Cardiac fibroblast (primary cell): ENCODE results near the gene ZNF200.
A peak's percentile ranks its signal among the peaks of the same experiment; 100 is the strongest.
"Not testable (repeated sequence)": the region's sequence is repeated elsewhere in the genome, so short reads cannot be mapped to it uniquely, and the experiment has no call there.

Source experiments
- DNase-seq, 2 donors: peaks; one replicate each; pipeline versions ENCODE4 v3.0.0 to v3.0.0-alpha.2; 2010; ENCODE audit warnings: low read depth in 2 of 2
- H3K4me3 ChIP-seq, 2 donors: replicated peaks in 1 of 2; 1 replicate in 1 of 2; 2 replicates in 1 of 2; pipeline ENCODE4 v1.5.1; 2011; ENCODE audit warnings: low read depth in 2 of 2, low read length in 2 of 2, mild to moderate bottlenecking in 2 of 2, moderate library complexity in 1 of 2
- TF ChIP-seq, protein P1 (sequence below): IDR thresholded peaks from one replicate; pipeline ENCODE4 v1.5.1; 2011; ENCODE audit warnings: low read depth, mild to moderate bottlenecking, low read length, inconsistent platforms

The ZNF200 gene

DNA sequence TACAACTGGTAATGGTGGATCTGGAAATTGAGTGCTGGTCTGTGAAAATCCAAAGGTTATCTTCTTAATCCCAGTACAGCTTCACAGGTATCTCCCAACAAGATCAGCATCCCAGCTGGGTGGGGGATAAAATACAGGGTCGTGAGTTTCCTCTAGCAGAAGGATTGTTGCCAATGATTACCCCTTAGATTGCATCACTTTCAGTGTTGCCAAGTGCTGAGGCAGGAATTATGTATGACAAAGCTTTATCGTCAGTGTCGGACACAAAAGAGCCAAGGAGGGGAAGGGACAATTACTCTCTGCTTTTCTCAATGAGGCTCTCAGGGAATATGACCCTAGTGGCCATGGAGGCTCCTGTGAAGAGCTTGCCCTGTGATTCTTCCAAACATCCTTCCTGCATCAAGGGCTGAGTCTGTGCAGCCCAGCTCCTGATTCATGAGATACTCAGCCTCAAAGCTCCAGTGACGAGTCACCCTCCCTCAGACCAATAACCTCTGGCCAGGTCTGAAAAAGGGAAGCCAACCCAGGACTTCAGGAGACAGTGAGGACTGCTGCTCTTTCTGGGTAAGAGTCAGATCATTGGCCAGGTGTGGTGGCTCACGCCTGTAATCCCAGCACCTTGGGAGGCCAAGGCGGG lies 31.9 kb downstream of the ZNF200 start:
- no peak overlapping the region for H3K4me3 ChIP-seq
- DNase-seq, result no peak
- TF ChIP-seq, protein P1, sequence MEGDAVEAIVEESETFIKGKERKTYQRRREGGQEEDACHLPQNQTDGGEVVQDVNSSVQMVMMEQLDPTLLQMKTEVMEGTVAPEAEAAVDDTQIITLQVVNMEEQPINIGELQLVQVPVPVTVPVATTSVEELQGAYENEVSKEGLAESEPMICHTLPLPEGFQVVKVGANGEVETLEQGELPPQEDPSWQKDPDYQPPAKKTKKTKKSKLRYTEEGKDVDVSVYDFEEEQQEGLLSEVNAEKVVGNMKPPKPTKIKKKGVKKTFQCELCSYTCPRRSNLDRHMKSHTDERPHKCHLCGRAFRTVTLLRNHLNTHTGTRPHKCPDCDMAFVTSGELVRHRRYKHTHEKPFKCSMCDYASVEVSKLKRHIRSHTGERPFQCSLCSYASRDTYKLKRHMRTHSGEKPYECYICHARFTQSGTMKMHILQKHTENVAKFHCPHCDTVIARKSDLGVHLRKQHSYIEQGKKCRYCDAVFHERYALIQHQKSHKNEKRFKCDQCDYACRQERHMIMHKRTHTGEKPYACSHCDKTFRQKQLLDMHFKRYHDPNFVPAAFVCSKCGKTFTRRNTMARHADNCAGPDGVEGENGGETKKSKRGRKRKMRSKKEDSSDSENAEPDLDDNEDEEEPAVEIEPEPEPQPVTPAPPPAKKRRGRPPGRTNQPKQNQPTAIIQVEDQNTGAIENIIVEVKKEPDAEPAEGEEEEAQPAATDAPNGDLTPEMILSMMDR, result no peak

DNA sequence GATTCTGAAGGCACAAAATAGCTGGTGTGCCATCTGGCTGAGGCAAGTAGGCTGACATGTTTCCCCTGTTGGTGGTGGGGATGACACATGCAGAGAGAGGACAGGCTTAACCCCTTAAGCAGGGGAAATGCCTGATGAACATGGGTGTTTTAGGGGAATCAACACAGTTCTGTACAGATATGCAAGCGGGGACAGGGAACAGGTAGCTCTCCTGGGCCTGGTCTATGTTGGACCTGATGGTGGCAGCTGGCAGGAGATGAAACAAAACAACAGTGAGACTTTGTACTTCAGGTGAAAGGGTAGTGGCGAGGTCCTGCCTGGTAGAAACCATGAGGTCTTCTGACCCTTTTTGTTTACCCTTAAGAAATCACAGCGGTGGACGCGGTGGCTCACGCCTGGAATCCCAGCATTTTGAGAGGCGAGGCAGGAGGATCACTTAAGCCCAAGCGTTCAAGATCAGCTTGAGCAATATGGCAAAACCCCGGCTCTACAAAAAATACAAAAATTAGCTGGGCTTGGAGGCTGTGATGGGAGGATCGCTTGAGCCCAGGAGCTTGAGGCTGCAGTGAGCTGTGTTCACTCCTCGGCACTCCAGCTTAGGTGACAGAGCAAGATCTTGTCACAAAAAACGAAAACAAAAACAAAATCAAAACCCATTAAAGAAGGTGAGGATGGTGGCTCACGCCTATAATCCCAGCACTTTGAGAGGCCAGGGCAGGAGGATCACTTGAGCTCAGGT lies 36.5 kb downstream of the ZNF200 start:
- no peak overlapping the region for H3K4me3 ChIP-seq
- no peak for DNase-seq
- TF ChIP-seq, protein P1, result no peak

DNA sequence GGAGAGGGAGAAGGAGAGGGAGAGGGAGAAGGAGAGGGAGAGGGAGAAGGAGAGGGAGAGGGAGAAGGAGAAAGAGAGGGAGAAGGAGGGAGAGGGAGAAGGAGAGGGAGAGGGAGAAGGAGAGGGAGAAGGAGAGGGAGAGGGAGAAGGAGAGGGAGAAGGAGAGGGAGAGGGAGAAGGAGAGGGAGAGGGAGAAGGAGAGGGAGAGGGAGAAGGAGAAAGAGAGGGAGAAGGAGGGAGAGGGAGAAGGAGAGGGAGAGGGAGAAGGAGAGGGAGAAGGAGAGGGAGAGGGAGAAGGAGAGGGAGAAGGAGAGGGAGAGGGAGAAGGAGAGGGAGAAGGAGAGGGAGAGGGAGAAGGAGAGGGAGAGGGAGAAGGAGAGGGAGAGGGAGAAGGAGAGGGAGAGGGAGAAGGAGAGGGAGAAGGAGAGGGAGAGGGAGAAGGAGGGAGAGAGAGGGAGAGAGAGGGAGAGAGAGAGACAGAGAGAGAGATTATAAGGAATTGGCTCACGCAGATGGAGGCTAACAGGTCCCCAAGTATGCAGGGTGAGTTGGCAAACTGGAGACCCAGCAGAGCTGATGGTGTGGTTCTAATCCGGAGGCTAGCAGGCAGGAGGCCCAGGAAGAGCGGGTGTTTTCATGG lies 37.1 kb downstream of the ZNF200 start:
- not testable (repeated sequence) for H3K4me3 ChIP-seq, DNase-seq

DNA sequence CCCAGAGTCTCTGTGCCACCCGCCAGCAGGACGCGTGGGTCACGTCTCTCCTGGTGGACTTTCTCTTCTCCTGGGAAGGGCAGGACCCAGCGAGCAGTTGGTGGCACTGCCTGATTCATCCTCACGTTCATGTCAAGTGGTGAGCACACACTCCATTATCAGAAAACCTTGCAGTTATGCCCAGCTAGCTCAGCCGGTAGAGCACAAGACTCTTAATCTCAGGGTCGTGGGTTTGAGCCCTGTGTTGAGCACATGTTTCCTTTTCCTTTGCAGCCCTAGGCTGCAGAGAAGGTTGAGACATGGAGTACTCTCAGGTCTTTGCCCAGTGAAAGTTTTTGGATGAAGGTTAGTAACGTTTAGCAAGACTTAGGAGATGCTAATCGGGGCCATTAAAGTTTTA lies 39.0 kb downstream of the ZNF200 start:
- peak in 1 of 2 donors; percentile 39 for DNase-seq
- TF ChIP-seq, protein P1, result no peak
- H3K4me3 ChIP-seq, result no peak overlapping the region

DNA sequence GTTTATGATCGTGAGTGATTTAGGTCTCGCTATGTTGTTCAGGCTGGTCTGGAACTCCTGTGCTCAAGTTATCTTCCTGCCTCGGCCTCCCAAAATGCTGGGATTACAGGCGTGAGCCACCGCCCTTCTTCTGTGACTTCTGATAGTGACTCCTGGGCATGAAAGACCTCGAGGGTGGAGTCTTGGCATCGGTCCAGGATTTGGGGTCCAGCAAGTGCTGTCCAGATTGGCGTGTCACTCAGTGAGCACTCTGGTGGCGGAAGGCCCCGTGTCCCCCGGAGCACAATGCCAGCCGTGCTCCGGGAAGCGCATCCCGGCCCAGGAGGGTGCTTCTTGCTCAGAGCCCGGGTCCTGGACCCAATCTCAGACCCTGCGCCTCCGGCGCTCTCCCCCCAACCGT lies 40.2 kb downstream of the ZNF200 start:
- TF ChIP-seq, protein P1, result no peak
- DNase-seq, result no peak
- H3K4me3 ChIP-seq, result no peak overlapping the region

DNA sequence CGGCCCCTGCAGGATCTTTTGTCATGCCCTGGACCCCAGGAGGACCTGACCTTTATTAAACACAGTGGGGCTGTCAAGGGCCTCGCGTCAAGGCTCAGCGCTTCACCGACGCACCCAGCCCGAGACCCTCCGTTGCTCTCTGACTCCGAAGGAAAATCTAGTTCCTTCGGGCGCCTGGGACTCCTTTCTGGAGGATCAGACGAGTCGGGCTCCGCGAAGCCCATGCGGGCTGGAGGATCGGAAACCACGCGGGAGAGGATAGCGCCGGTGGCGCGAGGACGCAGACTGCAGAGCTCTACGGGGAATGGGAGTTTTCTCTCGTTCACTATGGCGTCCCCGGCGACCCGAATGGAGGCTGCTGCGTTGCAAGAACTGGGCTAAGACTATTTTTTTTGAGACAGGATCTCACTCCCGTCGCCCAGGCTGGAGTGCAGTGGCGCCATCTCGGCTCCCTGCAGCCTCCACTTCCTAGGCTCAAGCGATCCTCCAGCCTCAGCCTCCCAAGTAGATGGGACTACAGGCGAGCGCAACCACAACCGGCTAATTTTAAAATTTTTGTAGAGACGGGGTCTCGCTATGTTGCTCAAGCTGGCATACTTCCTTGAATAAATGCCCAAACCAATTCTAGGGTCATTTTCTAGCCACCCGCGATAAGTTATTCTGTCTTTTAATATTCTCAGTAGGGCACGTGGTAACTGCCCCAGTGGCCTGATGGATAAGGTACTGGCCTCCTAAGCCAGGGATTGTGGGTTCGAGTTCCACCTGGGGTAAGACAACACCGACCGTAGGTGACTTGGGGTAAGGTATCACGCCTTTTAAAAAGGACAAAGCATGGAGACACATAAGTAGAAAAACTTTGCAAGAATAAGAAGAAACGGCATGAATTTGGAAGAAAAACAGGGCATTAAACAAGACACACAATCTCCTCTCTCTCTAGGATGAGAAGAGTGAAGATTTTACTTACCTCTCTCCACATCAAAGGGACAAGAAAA lies 41.4 kb downstream of the ZNF200 start:
- TF ChIP-seq, protein P1, result no peak
- no peak overlapping the region for H3K4me3 ChIP-seq
- DNase-seq, result peak in 1 of 2 donors; percentile 50
